CD1c-positive myeloid dendritic cell (primary cell): ENCODE measurements around the gene SPOP.
"Not testable (repeated sequence)": the region's sequence is repeated elsewhere in the genome, so short reads cannot be mapped to it uniquely, and the experiment has no call there.

Source experiments
- DNase-seq: peaks from one replicate; pipeline ENCODE4 v3.0.0-alpha.2; 2016; ENCODE audit errors: extremely low spot score

The SPOP gene

GRCh38 chr17:49550764-49551163 is 127.1 kb downstream of the SPOP start:
- not testable (repeated sequence) for DNase-seq

GRCh38 chr17:49549691-49550678 is 127.9 kb downstream of the SPOP start:
- DNase-seq = no peak

GRCh38 chr17:49549311-49549605 is 128.6 kb downstream of the SPOP start:
- DNase-seq = no peak
